OCI-M2 (cell line): ENCODE results near the gene VIPR2.
"Not testable (repeated sequence)": the region's sequence is repeated elsewhere in the genome, so short reads cannot be mapped to it uniquely, and the experiment has no call there.

Experiments used
- DNase-seq: peaks from one replicate; lab custom pipeline; 2025; ENCODE audit not compliant: unreplicated experiment; lab: John Stamatoyannopoulos, UW

The VIPR2 gene

GRCh38 chr7:159094023-159094740 is 50.5 kb downstream of the VIPR2 start:
- DNase-seq = no peak

GRCh38 chr7:159093351-159093971 is 51.2 kb downstream of the VIPR2 start:
- DNase-seq = no peak

GRCh38 chr7:159092701-159093121 is 52.0 kb downstream of the VIPR2 start:
- DNase-seq = no peak

GRCh38 chr7:159091480-159092475 is 52.9 kb downstream of the VIPR2 start:
- no peak for DNase-seq

GRCh38 chr7:159091041-159091440 is 53.6 kb downstream of the VIPR2 start:
- DNase-seq = no peak

- no peak for DNase-seq
Observed at GRCh38 chr7:159088016-159088865, 56.4 kb downstream of the VIPR2 start.

- DNase-seq = no peak
Observed at GRCh38 chr7:159086301-159086925, 58.3 kb downstream of the VIPR2 start.

GRCh38 chr7:159084069-159084801 is 60.4 kb downstream of the VIPR2 start:
- DNase-seq = no peak

- DNase-seq = no peak
Observed at GRCh38 chr7:159083698-159084068, 61.0 kb downstream of the VIPR2 start.

- no peak for DNase-seq
Observed at GRCh38 chr7:159083001-159083697, 61.5 kb downstream of the VIPR2 start.

GRCh38 chr7:159082075-159082474 is 62.6 kb downstream of the VIPR2 start:
- not testable (repeated sequence) for DNase-seq

GRCh38 chr7:159078911-159079270 is 65.8 kb downstream of the VIPR2 start:
- no peak for DNase-seq

GRCh38 chr7:159078193-159078910 is 66.3 kb downstream of the VIPR2 start:
- DNase-seq = no peak

GRCh38 chr7:159076333-159076732 is 68.3 kb downstream of the VIPR2 start:
- DNase-seq = no peak

- DNase-seq = no peak
Observed at GRCh38 chr7:159075563-159076238, 69.0 kb downstream of the VIPR2 start.

- no peak for DNase-seq
Observed at GRCh38 chr7:159071260-159071659, 73.4 kb downstream of the VIPR2 start.

- DNase-seq = no peak
Observed at GRCh38 chr7:159070431-159071148, 74.1 kb downstream of the VIPR2 start.
